H1 (cell line): Measurements from ENCODE around the gene TMEM273. TPM values are rescaled to one million over a fixed set of nuclear protein-coding genes. Genes with fewer than 3 reads are reported as not detected.

Experiments
- CTCF ChIA-PET: fragments of 300-600 bp; sonication (Branson Sonifier 250); formaldehyde crosslinking; loops from one replicate; lab custom pipeline; 2021; ENCODE audit not compliant: partially characterized antibody; lab: Charles Lee
- POLR2A ChIA-PET: fragments of 300-600 bp; sonication (Branson Sonifier 250); formaldehyde crosslinking; loops from one replicate; lab custom pipeline; 2021; ENCODE audit warnings: inconsistent platforms; ENCODE audit not compliant: partially characterized antibody; lab: Charles Lee
- DNase-seq, 2 experiments: peaks; one replicate each; pipeline versions ENCODE4 v3.0.0 to v3.0.0-alpha.2; 2010 to 2022; ENCODE audit warnings: low spot score in 2 of 2, low read depth in 1 of 2, mixed read lengths in 1 of 2
- FAIRE-seq: peaks from 2 replicates; lab custom pipeline; 2011; peaks lifted over from hg19 to GRCh38; lab: Jason Lieb, UNC
- H2AFZ ChIP-seq: 2 replicates; pipeline ENCODE4 v1.8.1; 2012; ENCODE audit warnings: low read length, inconsistent platforms
- H2AK5ac ChIP-seq: 2 replicates; pipeline ENCODE4 v1.6.1; 2013; ENCODE audit warnings: low read depth, low read length
- H2BK120ac ChIP-seq: replicated peaks from 2 replicates; pipeline ENCODE3; 2013; ENCODE audit warnings: low read depth, low read length, inconsistent platforms
- H2BK12ac ChIP-seq: 2 replicates; pipeline ENCODE4 v1.6.1; 2013; ENCODE audit warnings: low read depth, low read length
- H2BK15ac ChIP-seq: 2 replicates; pipeline ENCODE4 v1.6.1; 2013; ENCODE audit warnings: low read length
- H2BK20ac ChIP-seq: 2 replicates; pipeline ENCODE4 v1.6.1; 2013; ENCODE audit warnings: low read length
- H2BK5ac ChIP-seq: 2 replicates; pipeline ENCODE4 v1.6.1; 2013; ENCODE audit warnings: low read depth, low read length
- H3K14ac ChIP-seq: 2 replicates; pipeline ENCODE4 v1.6.1; 2013; ENCODE audit warnings: inconsistent platforms; ENCODE audit not compliant: insufficient read length
- H3K18ac ChIP-seq: 2 replicates; pipeline ENCODE4 v1.6.1; 2013; ENCODE audit warnings: low read length; ENCODE audit errors: extremely low read depth
- H3K23ac ChIP-seq: 2 replicates; pipeline ENCODE4 v1.6.1; 2013; ENCODE audit warnings: inconsistent platforms; ENCODE audit not compliant: insufficient read length
- H3K23me2 ChIP-seq: 2 replicates; pipeline ENCODE4 v1.6.1; 2013; ENCODE audit warnings: low read depth, low read length
- H3K27ac ChIP-seq: 2 replicates; pipeline ENCODE4 v1.6.1; 2011; ENCODE audit warnings: low read depth, low read length, inconsistent platforms
- H3K27me3 ChIP-seq, 4 experiments: replicated peaks in 1 of 4; 1 replicate in 1 of 4; 2 replicates in 3 of 4; pipeline versions ENCODE4 v1.6.1 to v1.8.1; 2011 to 2013; ENCODE audit warnings: low read length in 3 of 4, mild to moderate bottlenecking in 3 of 4, inconsistent platforms in 2 of 4, mixed read lengths in 2 of 4, moderate library complexity in 1 of 4; ENCODE audit not compliant: control insufficient read depth in 3 of 4, insufficient read depth in 3 of 4; ENCODE audit errors: extremely low read depth in 1 of 4
- H3K36me3 ChIP-seq, 4 experiments: 2 replicates each; pipeline versions ENCODE4 v1.6.1 to v1.8.1; 2011 to 2013; ENCODE audit warnings: mild to moderate bottlenecking in 4 of 4, low read length in 3 of 4, moderate library complexity in 2 of 4, control low read depth in 1 of 4, inconsistent platforms in 1 of 4; ENCODE audit not compliant: insufficient read depth in 4 of 4, control insufficient read depth in 2 of 4
- H3K4ac ChIP-seq: replicated peaks from 2 replicates; pipeline ENCODE3; 2013; ENCODE audit warnings: low read length, low read depth, mixed read lengths, inconsistent platforms; ENCODE audit not compliant: insufficient read length
- H3K4me1 ChIP-seq, 4 experiments: replicated peaks in 1 of 4; 1 replicate in 1 of 4; 2 replicates in 3 of 4; pipeline versions ENCODE4 v1.6.1 to v1.8.1; 2011 to 2013; ENCODE audit warnings: low read length in 3 of 4, inconsistent platforms in 2 of 4, mixed read lengths in 1 of 4; ENCODE audit not compliant: insufficient read depth in 4 of 4, control insufficient read depth in 3 of 4
- H3K4me2 ChIP-seq, 2 experiments: 2 replicates each; pipeline versions ENCODE4 v1.6.1 to v1.8.1; 2011 to 2013; ENCODE audit warnings: low read depth in 2 of 2, low read length in 2 of 2, control low read depth in 1 of 2, inconsistent platforms in 1 of 2, mild to moderate bottlenecking in 1 of 2; ENCODE audit not compliant: insufficient read depth in 1 of 2
- H3K4me3 ChIP-seq, 4 experiments: fragments of 200-600, 300-600 bp in 1 of 4; sonication (generic), shearing (Covaris generic), sonication (Bioruptor Twin) in 1 of 4; 2 replicates each; pipeline versions ENCODE4 v1.5.1 to v1.8.1; 2011 to 2016; ENCODE audit warnings: low read length in 4 of 4, low read depth in 3 of 4, control low read depth in 2 of 4, inconsistent platforms in 2 of 4, mild to moderate bottlenecking in 2 of 4, mixed read lengths in 1 of 4, moderate library complexity in 1 of 4; ENCODE audit not compliant: insufficient read depth in 2 of 4; ENCODE audit errors: extremely low read depth in 1 of 4
- H3K56ac ChIP-seq: replicated peaks from 2 replicates; pipeline ENCODE3; 2013; ENCODE audit warnings: low read depth, mild to moderate bottlenecking, mixed read lengths, low read length, inconsistent platforms; ENCODE audit not compliant: insufficient read length
- H3K79me1 ChIP-seq: 2 replicates; pipeline ENCODE4 v1.6.1; 2013; ENCODE audit warnings: low read depth, low read length, control low read depth
- H3K79me2 ChIP-seq, 2 experiments: 2 replicates each; pipeline versions ENCODE4 v1.6.1 to v1.8.1; 2012 to 2013; ENCODE audit warnings: low read length in 2 of 2, mild to moderate bottlenecking in 2 of 2, inconsistent platforms in 1 of 2; ENCODE audit not compliant: insufficient read depth in 2 of 2, control insufficient read depth in 1 of 2
- H3K9ac ChIP-seq, 4 experiments: replicated peaks in 1 of 4; 1 replicate in 1 of 4; 2 replicates in 3 of 4; pipeline versions ENCODE4 v1.6.1 to v1.8.1; 2011 to 2013; ENCODE audit warnings: low read depth in 3 of 4, low read length in 3 of 4, control low read depth in 2 of 4, mild to moderate bottlenecking in 2 of 4, moderate library complexity in 2 of 4, inconsistent platforms in 1 of 4; ENCODE audit errors: extremely low read depth in 1 of 4
- H3K9me3 ChIP-seq, 2 experiments: 2 replicates each; pipeline versions ENCODE4 v1.6.1 to v1.8.1; 2012 to 2013; ENCODE audit warnings: mild to moderate bottlenecking in 2 of 2, moderate library complexity in 2 of 2, control low read depth in 1 of 2, inconsistent platforms in 1 of 2, low read depth in 1 of 2, low read length in 1 of 2, mixed read lengths in 1 of 2; ENCODE audit not compliant: insufficient read depth in 2 of 2
- H4K20me1 ChIP-seq, 2 experiments: replicated peaks in 1 of 2; 2 replicates each; pipeline versions ENCODE3 to v1.8.1; 2011 to 2013; ENCODE audit warnings: inconsistent platforms in 2 of 2, low read length in 2 of 2, mild to moderate bottlenecking in 1 of 2; ENCODE audit not compliant: insufficient read depth in 2 of 2, control insufficient read depth in 1 of 2
- H4K5ac ChIP-seq: 2 replicates; pipeline ENCODE4 v1.6.1; 2013; ENCODE audit warnings: low read length, low read depth, mixed read lengths, inconsistent platforms; ENCODE audit not compliant: insufficient read length
- H4K8ac ChIP-seq: 2 replicates; pipeline ENCODE4 v1.8.0; 2013; ENCODE audit warnings: mild to moderate bottlenecking, moderate library complexity, low read length, inconsistent platforms; ENCODE audit not compliant: insufficient read depth; ENCODE audit errors: extremely low read depth
- H4K91ac ChIP-seq: replicated peaks from 2 replicates; pipeline ENCODE3; 2013; ENCODE audit warnings: low read length, mixed read lengths, inconsistent platforms; ENCODE audit not compliant: insufficient read length
- SUZ12 ChIP-seq: fragments of 200-600 bp; sonication (generic); IDR thresholded peaks from 2 replicates; pipeline ENCODE4 v1.6.1; 2012; ENCODE audit warnings: mild to moderate bottlenecking, inconsistent platforms, low read length, moderate library complexity, mixed read lengths
- WGBS, 2 experiments: shearing (Covaris generic) in 1 of 2; methylation state at CpG; one replicate each; pipeline versions ENCODE4 v1.1.6 to v1.1.7; 2013 to 2015; ENCODE audit warnings: low lambda C conversion rate in 2 of 2, mixed read lengths in 2 of 2, inconsistent platforms in 1 of 2, low coverage in 1 of 2, missing lambda C conversion rate in 1 of 2; ENCODE audit not compliant: insufficient replicate concordance in 2 of 2, insufficient coverage in 1 of 2, insufficient read length in 1 of 2; ENCODE audit errors: extremely low coverage in 1 of 2, missing lambda C conversion rate in 1 of 2; 5-methylcytosine and 5-hydroxymethylcytosine counted together
- polyA plus RNA-seq, 7 experiments: library from polyadenylated mRNA; depleted of rRNA in 3 of 7; stranded (reverse) in 5 of 7; unstranded in 2 of 7; fragments of >200 nt in 5 of 7; fragments of 200-250 nt in 2 of 7; gene quantifications; 1 replicate in 5 of 7; 2 replicates in 1 of 7; 4 replicates in 1 of 7; pipeline versions ENCODE4 v1.2.1 to v1.2.3, GENCODE V29; 2011 to 2013; ENCODE audit warnings: missing spikeins in 2 of 7, mixed read lengths in 2 of 7
- total RNA-seq: library from RNA; stranded (reverse); fragmentation: NEBNext Ultra II Directional; extraction: Animal tissue kit (Norgen Biotek cat#: 25700); gene quantifications from 2 replicates; pipeline ENCODE4 v1.2.1, GENCODE V29; 2021

Gene TMEM273
- total and polyA plus RNA-seq, 2 of the 8 experiments (the other 6 are each of a cell fraction or from before 2014, with no cell fraction given) = not detected

DNA sequence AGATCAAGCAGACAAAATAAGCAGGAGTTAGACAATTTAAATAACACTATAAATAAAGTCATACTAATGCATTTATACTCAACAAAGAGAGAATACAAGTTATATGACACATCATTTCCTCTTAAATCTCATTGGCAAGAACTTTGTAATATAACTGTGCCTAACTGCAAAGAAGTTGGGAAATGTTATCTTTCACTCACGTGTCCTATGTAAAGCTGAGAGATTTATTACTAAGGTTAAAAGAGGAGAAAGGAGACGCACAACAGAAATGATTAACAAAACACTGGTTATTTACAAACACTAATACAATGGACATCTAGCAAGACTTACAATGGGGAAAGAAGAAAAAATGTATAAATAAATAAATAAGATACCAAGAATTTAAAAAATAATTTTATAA lies 12.7 kb upstream of the TMEM273 start:
- H3K79me2 ChIP-seq = no peaks in the 10 kb centered on the region
- no peak overlapping the region for H2BK15ac ChIP-seq
- H2AK5ac ChIP-seq = no peak overlapping the region
- H3K23ac ChIP-seq = no peak overlapping the region
- H3K18ac ChIP-seq = no peak overlapping the region
- H2BK20ac ChIP-seq = no peak overlapping the region
- no peaks in the 10 kb centered on the region for H3K4me1 ChIP-seq
- no peak overlapping the region for H3K4ac ChIP-seq
- no peaks in the 10 kb centered on the region for H3K27me3 ChIP-seq
- H2BK5ac ChIP-seq = no peak overlapping the region
- POLR2A ChIA-PET = no interaction called here
- H3K56ac ChIP-seq = no peak overlapping the region
- H3K9me3 ChIP-seq = peaks cover 0 to 4% of the 10 kb centered on the region in 2 experiments; a peak in 1 of 4 replicates
- H4K20me1 ChIP-seq = no peaks in the 10 kb centered on the region
- WGBS, 2 experiments = 54% methylated on average over 2 of the region's 2 CpGs; no CpG with 5 or more reads in 1 of the 2 experiments
- no peak overlapping the region for H4K5ac ChIP-seq
- no peaks in the 10 kb centered on the region for H3K36me3 ChIP-seq
- H3K79me1 ChIP-seq = no peaks in the 10 kb centered on the region
- H3K9ac ChIP-seq = no peak overlapping the region
- H3K27ac ChIP-seq = no peak overlapping the region
- H3K4me2 ChIP-seq = no peak overlapping the region
- no peak overlapping the region for H3K4me3 ChIP-seq
- H2AFZ ChIP-seq = no peak overlapping the region
- H2BK120ac ChIP-seq = no peak overlapping the region
- no peaks in the 10 kb centered on the region for H3K23me2 ChIP-seq
- H4K91ac ChIP-seq = no peak overlapping the region
- no peak for TF ChIP-seq SUZ12
- no peak overlapping the region for H3K14ac ChIP-seq
- H2BK12ac ChIP-seq = no peak overlapping the region
- no peak for DNase-seq
- FAIRE-seq = no peak
- CTCF ChIA-PET = no interaction called here
- H4K8ac ChIP-seq = no peak overlapping the region
